HEK293 (cell line): Measurements from ENCODE around the gene DNAL4.

ENCODE experiments used
- GLI4 ChIP-seq: fragments of 450-650 bp; formaldehyde crosslinking; IDR thresholded peaks from 2 replicates; pipeline ENCODE4 v1.5.1; 2016; ENCODE audit warnings: missing biosample characterization, missing genetic modification characterization
- ZFP41 ChIP-seq: fragments of 450-650 bp; formaldehyde crosslinking; IDR thresholded peaks from 2 replicates; pipeline ENCODE4 v1.5.1; 2016; ENCODE audit warnings: missing biosample characterization, missing genetic modification characterization, borderline replicate concordance
- ZFP69B ChIP-seq: fragments of 450-650 bp; formaldehyde crosslinking; IDR thresholded peaks from 2 replicates; pipeline ENCODE4 v1.5.1; 2016; ENCODE audit warnings: missing biosample characterization, missing genetic modification characterization
- ZNF274 ChIP-seq, 2 experiments: fragments of 200-500 bp in 1 of 2; fragments of 450-650 bp in 1 of 2; sonication (Bioruptor generic) in 1 of 2; formaldehyde crosslinking in 1 of 2; IDR thresholded peaks; 2 replicates each; pipeline versions ENCODE4 v1.5.1 to v1.6.1; 2014 to 2016; ENCODE audit warnings: borderline replicate concordance in 1 of 2, inconsistent platforms in 1 of 2, low read length in 1 of 2, missing biosample characterization in 1 of 2, missing genetic modification characterization in 1 of 2
- ZNF514 ChIP-seq: fragments of 450-650 bp; formaldehyde crosslinking; IDR thresholded peaks from 2 replicates; pipeline ENCODE4 v1.5.1; 2016; ENCODE audit warnings: missing biosample characterization, missing genetic modification characterization
- ZNF549 ChIP-seq: fragments of 450-650 bp; IDR thresholded peaks from 2 replicates; pipeline ENCODE4 v1.5.1; 2018; ENCODE audit warnings: missing biosample characterization, missing genetic modification characterization, mild to moderate bottlenecking, inconsistent platforms, moderate library complexity
- ZNF707 ChIP-seq: fragments of 450-650 bp; formaldehyde crosslinking; IDR thresholded peaks from 2 replicates; pipeline ENCODE4 v1.5.1; 2016; ENCODE audit warnings: missing biosample characterization, missing genetic modification characterization
- TF ChIP-seq, protein P1 (sequence below): fragments of 450-650 bp; formaldehyde crosslinking; IDR thresholded peaks from 2 replicates; pipeline ENCODE4 v1.5.1; 2016; ENCODE audit warnings: missing biosample characterization, missing genetic modification characterization
- TF ChIP-seq, protein P2 (sequence below): fragments of 450-650 bp; formaldehyde crosslinking; IDR thresholded peaks from 2 replicates; pipeline ENCODE4 v1.5.1; 2016; ENCODE audit warnings: missing biosample characterization, missing genetic modification characterization

DNA sequence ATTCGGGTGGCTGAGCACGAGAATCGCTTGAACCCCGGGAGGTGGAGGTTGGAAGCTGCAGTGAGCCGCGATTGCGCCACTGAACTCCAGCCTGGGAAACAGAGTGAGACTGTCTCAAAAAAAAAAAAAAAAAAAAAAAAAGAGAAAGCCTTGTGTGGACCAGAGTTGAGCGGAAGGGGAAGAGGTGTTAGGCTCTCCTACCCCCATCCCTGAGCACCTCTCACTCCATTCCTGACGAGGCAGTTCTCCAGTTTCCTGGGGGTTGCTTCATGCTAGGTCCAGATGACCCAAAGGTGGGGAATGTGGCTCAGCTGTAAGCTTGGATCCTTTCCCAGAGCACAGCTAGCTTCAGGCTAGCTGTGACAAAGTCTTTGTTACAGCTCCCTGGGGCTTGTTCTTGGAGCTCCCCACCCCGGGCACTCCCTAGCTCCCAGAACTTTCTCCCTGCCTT is 8.8 kb upstream of the DNAL4 start:
- TF ChIP-seq, protein P1, sequence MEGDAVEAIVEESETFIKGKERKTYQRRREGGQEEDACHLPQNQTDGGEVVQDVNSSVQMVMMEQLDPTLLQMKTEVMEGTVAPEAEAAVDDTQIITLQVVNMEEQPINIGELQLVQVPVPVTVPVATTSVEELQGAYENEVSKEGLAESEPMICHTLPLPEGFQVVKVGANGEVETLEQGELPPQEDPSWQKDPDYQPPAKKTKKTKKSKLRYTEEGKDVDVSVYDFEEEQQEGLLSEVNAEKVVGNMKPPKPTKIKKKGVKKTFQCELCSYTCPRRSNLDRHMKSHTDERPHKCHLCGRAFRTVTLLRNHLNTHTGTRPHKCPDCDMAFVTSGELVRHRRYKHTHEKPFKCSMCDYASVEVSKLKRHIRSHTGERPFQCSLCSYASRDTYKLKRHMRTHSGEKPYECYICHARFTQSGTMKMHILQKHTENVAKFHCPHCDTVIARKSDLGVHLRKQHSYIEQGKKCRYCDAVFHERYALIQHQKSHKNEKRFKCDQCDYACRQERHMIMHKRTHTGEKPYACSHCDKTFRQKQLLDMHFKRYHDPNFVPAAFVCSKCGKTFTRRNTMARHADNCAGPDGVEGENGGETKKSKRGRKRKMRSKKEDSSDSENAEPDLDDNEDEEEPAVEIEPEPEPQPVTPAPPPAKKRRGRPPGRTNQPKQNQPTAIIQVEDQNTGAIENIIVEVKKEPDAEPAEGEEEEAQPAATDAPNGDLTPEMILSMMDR (tag by site-specific recombination), result no peak
- TF ChIP-seq ZNF514 (tag by site-specific recombination), result no peak
- TF ChIP-seq ZNF707 (tag by site-specific recombination), result no peak
- TF ChIP-seq GLI4 (tag by site-specific recombination), result no peak
- TF ChIP-seq ZFP69B (tag by site-specific recombination), result no peak
- TF ChIP-seq ZFP41 (tag by site-specific recombination), result no peak
- no peak for TF ChIP-seq ZNF274 (IDR thresholded peaks at IDR 0.05; ENCODE audit: low read length)
- TF ChIP-seq ZNF274 (tag by site-specific recombination; IDR thresholded peaks at IDR 0.05; ENCODE audit: borderline replicate concordance), result no peak
- TF ChIP-seq, protein P2, sequence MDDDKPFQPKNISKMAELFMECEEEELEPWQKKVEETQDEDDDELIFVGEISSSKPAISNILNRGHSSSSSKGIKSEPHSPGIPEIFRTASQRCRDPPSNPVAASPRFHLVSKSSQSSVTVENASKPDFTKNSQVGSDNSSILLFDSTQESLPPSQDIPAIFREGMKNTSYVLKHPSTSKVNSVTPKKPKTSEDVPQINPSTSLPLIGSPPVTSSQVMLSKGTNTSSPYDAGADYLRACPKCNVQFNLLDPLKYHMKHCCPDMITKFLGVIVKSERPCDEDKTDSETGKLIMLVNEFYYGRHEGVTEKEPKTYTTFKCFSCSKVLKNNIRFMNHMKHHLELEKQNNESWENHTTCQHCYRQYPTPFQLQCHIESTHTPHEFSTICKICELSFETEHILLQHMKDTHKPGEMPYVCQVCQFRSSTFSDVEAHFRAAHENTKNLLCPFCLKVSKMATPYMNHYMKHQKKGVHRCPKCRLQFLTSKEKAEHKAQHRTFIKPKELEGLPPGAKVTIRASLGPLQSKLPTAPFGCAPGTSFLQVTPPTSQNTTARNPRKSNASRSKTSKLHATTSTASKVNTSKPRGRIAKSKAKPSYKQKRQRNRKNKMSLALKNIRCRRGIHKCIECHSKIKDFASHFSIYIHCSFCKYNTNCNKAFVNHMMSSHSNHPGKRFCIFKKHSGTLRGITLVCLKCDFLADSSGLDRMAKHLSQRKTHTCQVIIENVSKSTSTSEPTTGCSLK (tag by site-specific recombination), result no peak
- TF ChIP-seq ZNF549 (tag by site-specific recombination), result no peak
